Measurements from ENCODE around the gene GSG1L2. TPM values are rescaled to one million over a fixed set of nuclear protein-coding genes. Genes with fewer than 3 reads are reported as not detected.

Gene GSG1L2
- total and polyA plus RNA-seq, 2 of the 13 experiments (the other 11 are each of a cell fraction or from before 2014, with no cell fraction given), result not detected

GRCh38 chr17:9814337-9814945 is 7.4 kb downstream of the GSG1L2 start:
- intact Hi-C loops (cut with micrococcal nuclease; ENCODE audit: unreplicated experiment), result no loop called here
- no peak for DNase-seq (ENCODE audit: low spot score)
- Histone ChIP-seq H3K9me3 (ENCODE audit: low read length) (no peaks in the 10 kb centered on the region), H3K4me3 (replicated peaks in 1 of 3; ENCODE audit: insufficient read depth in 1 of 3, low read depth in 2 of 3, low read length in 3 of 3) (no peak overlapping the region), H3K36me3 (replicated peaks in 1 of 2; ENCODE audit: control insufficient read depth in 1 of 2, insufficient read depth in 2 of 2, low read length in 2 of 2) (no peaks in the 10 kb centered on the region), H3K9ac (ENCODE audit: insufficient read depth, low read depth, low read length) (no peak overlapping the region), H3K27ac (ENCODE audit: extremely low read length, insufficient read depth, low read length) (no peak overlapping the region), H3K4me1 (ENCODE audit: insufficient read depth, low read length) (no peaks in the 10 kb centered on the region), H3K4me2 (ENCODE audit: low read depth, low read length) (no peak overlapping the region), H2AFZ (ENCODE audit: low read length) (no peak overlapping the region), H3K79me2 (ENCODE audit: insufficient read depth, low read length) (no peaks in the 10 kb centered on the region), H3K27me3 (ENCODE audit: control insufficient read depth in 1 of 2, insufficient read depth in 2 of 2, low read length in 2 of 2) (peaks cover 0 to 9% of the 10 kb centered on the region in 2 experiments; a peak in 1 of 5 replicates), H4K20me1 (ENCODE audit: insufficient read depth, low read length) (no peaks in the 10 kb centered on the region)
- ChIA-PET POLR2A (no interaction called here), CTCF (ENCODE audit: low intra/inter-chr PET ratio, low total read pairs) (no interaction called here)
- 49% methylated on average over 14 of the region's 14 CpGs for WGBS (ENCODE audit: low lambda C conversion rate)
- TF ChIP-seq HMG20A (CRISPR knock-in tag; IDR thresholded peaks at IDR 0.05; ENCODE audit: borderline replicate concordance) (no peak), MLLT10 (CRISPR knock-in tag; IDR thresholded peaks at IDR 0.05) (no peak), ZXDC (CRISPR knock-in tag; IDR thresholded peaks at IDR 0.05) (no peak), ZNF552 (CRISPR knock-in tag; IDR thresholded peaks at IDR 0.05; ENCODE audit: borderline replicate concordance) (no peak), ZNF34 (CRISPR knock-in tag; IDR thresholded peaks at IDR 0.05; ENCODE audit: borderline replicate concordance) (no peak), MED1 (CRISPR knock-in tag; IDR thresholded peaks at IDR 0.05) (no peak), ZNF17 (CRISPR knock-in tag; IDR thresholded peaks at IDR 0.05) (no peak), KAT8 (CRISPR knock-in tag; IDR thresholded peaks at IDR 0.05) (no peak), UBTF (CRISPR knock-in tag; IDR thresholded peaks at IDR 0.05) (no peak), ZFYVE20 (CRISPR knock-in tag; IDR thresholded peaks at IDR 0.05; ENCODE audit: borderline replicate concordance, low read depth) (no peak), ZNF598 (CRISPR knock-in tag; IDR thresholded peaks at IDR 0.05; ENCODE audit: borderline replicate concordance) (no peak)
- TF ChIP-seq, protein P1, sequence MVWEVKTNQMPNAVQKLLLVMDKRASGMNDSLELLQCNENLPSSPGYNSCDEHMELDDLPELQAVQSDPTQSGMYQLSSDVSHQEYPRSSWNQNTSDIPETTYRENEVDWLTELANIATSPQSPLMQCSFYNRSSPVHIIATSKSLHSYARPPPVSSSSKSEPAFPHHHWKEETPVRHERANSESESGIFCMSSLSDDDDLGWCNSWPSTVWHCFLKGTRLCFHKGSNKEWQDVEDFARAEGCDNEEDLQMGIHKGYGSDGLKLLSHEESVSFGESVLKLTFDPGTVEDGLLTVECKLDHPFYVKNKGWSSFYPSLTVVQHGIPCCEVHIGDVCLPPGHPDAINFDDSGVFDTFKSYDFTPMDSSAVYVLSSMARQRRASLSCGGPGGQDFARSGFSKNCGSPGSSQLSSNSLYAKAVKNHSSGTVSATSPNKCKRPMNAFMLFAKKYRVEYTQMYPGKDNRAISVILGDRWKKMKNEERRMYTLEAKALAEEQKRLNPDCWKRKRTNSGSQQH (CRISPR knock-in tag; IDR thresholded peaks at IDR 0.05; ENCODE audit: low read depth), result no peak
- TF ChIP-seq, protein P2, sequence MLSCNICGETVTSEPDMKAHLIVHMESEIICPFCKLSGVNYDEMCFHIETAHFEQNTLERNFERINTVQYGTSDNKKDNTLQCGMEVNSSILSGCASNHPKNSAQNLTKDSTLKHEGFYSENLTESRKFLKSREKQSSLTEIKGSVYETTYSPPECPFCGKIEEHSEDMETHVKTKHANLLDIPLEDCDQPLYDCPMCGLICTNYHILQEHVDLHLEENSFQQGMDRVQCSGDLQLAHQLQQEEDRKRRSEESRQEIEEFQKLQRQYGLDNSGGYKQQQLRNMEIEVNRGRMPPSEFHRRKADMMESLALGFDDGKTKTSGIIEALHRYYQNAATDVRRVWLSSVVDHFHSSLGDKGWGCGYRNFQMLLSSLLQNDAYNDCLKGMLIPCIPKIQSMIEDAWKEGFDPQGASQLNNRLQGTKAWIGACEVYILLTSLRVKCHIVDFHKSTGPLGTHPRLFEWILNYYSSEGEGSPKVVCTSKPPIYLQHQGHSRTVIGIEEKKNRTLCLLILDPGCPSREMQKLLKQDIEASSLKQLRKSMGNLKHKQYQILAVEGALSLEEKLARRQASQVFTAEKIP (CRISPR knock-in tag; IDR thresholded peaks at IDR 0.05; ENCODE audit: borderline replicate concordance), result no peak
- in situ Hi-C loops (cut with HindIII; ENCODE audit: extremely low pct_ligation_motif_present, low pct_unique_long_range_greater_than_20kb), result no loop called here
- BruUV-seq (replicated peaks), result no TSS peak
- no peak for FAIRE-seq
- ATAC-seq, result no peak
